Gastroesophageal sphincter (tissue), 3 donors: Measurements from ENCODE around the gene HDAC4.

Source experiments
- POLR2AphosphoS5 ChIP-seq: sonication (generic); formaldehyde crosslinking; IDR thresholded peaks from one replicate; pipeline ENCODE4 v1.6.1; 2017; ENCODE audit warnings: antibody characterized with exemption
- TF ChIP-seq, protein P1 (sequence below), 4 experiments: fragments of 200-600 bp in 2 of 4; fragments of 450-650 bp in 2 of 4; sonication (generic) in 1 of 4; IDR thresholded peaks; one replicate each; pipeline ENCODE4 v1.5.1; 2017 to 2019; ENCODE audit warnings: antibody characterized with exemption in 4 of 4, mild to moderate bottlenecking in 2 of 4, moderate library complexity in 2 of 4

DNA sequence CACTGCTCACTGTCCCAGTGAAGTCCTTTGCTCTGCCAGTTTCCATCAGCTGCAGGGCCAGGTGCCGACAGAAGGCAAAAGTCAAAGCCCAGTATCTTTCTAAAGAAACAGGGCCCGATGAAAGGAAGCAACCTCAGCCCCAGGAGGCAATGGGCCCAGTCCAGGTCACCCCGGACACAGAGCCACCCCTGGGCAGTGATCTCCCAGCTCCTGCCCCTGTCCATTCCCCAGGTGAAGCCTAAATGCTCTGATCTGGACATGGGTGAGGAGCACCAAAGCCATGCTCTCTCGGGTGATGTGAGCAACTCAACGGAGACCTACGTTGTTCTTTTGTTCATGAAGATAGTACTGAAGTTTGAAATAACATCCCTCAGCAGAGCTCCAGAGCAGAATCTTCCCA, 61.6 kb downstream of the HDAC4 start:
- TF ChIP-seq POLR2AphosphoS5: no peak
- TF ChIP-seq, protein P1, sequence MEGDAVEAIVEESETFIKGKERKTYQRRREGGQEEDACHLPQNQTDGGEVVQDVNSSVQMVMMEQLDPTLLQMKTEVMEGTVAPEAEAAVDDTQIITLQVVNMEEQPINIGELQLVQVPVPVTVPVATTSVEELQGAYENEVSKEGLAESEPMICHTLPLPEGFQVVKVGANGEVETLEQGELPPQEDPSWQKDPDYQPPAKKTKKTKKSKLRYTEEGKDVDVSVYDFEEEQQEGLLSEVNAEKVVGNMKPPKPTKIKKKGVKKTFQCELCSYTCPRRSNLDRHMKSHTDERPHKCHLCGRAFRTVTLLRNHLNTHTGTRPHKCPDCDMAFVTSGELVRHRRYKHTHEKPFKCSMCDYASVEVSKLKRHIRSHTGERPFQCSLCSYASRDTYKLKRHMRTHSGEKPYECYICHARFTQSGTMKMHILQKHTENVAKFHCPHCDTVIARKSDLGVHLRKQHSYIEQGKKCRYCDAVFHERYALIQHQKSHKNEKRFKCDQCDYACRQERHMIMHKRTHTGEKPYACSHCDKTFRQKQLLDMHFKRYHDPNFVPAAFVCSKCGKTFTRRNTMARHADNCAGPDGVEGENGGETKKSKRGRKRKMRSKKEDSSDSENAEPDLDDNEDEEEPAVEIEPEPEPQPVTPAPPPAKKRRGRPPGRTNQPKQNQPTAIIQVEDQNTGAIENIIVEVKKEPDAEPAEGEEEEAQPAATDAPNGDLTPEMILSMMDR (IDR thresholded peaks at IDR 0.05): no peak
